NCI-H748 (cell line): ENCODE measurements around the gene AGTPBP1.

Experiments
- DNase-seq: peaks from one replicate; lab custom pipeline; 2025; ENCODE audit not compliant: unreplicated experiment; lab: John Stamatoyannopoulos, UW

The AGTPBP1 gene

GRCh38 chr9:85541876-85542275 is 199.9 kb downstream of the AGTPBP1 start:
- no peak for DNase-seq

- peak; percentile 24 for DNase-seq
Measured at GRCh38 chr9:85536514-85536913, 205.2 kb downstream of the AGTPBP1 start.

DNA sequence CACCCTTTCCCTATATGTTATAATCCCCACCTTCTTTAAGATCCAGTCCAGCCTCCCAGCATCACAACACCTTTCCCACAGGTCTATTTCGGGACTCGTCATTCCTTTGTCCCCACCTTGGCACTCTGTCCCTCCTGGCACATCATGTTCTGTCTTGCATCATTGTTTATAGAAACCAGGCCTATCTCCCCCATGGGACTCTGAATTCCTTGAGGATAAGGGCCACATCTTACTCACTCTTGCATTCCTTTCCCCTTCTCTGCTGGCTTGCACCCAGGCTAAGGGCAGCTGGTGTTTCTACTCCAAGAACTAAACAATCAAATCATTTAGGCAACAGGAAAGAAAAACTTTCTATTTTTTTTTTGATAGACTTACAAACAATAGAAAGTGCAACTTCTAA is 205.7 kb downstream of the AGTPBP1 start:
- no peak for DNase-seq

- no peak for DNase-seq
Measured at GRCh38 chr9:85534340-85534739, 207.4 kb downstream of the AGTPBP1 start.

- DNase-seq = no peak
Measured at GRCh38 chr9:85533538-85533937, 208.2 kb downstream of the AGTPBP1 start.

DNA sequence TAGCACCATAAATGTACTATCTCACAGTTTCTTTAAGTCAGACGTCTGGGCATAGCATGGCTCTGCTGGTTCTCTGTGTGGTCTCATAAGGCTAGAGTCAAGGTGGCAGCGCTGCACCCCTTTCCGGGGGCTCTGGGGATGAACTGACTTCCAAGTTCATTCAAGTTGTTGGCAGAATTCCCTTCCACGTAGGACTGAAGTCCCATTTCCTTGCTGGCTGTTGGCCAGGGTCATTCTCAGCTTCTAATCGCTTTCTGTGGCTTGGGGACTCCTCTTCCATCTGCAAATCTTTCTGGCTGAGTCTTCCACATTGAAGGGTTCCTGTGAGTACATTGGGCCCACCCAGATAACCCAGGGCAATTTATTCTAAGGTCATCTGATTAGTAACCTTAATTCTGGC is 211.0 kb downstream of the AGTPBP1 start:
- no peak for DNase-seq

- no peak for DNase-seq
Measured at GRCh38 chr9:85528607-85529006, 213.1 kb downstream of the AGTPBP1 start.

DNA sequence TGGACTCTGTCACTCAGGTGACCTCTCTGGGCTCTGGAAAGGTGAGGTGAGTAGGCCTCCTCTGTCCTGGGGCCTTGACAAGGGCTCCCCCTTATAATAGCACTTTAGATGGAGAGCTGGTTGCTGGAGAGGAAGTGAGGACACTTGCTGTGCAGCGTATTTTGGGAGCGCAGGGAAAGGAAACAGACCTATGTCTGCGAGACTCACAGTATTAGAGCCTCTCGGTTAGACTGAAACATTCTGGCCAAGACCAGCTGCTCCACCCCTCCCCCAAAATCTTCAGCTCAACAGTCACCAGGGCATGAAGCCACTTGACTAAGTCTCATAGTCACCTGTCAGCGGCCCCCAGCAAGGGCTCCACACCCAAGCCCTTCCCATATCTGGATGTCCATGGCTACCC is 213.6 kb downstream of the AGTPBP1 start:
- no peak for DNase-seq

GRCh38 chr9:85527331-85528020 is 214.3 kb downstream of the AGTPBP1 start:
- DNase-seq = no peak

DNA sequence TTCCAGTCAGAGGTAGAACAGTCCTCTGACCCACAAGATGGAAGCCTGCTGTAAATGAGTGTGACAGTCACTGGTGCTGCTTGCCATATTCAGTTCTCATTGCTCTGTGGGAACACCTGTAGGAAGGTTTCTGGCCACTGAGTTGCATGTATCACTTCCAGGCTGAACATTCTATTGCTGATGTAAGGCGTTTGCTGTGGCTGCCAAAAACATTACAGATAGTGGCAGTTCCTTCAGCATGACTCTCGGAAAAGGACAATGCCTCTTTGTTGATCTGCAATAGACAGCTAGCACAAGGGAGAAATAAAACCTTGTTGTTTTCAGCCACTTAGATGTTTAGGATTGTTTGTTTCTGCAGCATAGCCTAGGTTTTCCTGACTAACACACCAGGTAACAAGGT is 217.2 kb downstream of the AGTPBP1 start:
- DNase-seq = no peak

DNA sequence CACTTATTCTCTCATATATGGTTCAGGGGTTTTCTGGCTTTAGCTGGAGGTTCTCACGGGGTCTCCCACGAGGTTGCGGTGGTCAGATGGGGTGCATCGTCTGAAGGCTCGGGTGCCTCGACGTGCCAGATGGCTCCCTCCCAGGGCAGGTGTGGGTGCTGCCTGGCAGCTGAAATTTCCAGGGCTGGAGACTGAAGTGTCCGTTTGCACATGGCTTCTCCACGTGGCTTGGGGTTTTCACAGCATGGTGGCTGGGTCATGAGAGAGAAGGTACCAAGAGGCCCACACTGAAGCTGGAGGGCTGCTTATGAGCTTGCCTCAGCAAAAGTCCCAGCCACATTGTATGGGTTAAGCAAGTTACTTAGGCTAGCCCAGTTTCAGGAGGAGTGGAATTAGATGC is 218.6 kb downstream of the AGTPBP1 start:
- peak; percentile 18 for DNase-seq

GRCh38 chr9:85522459-85523092 is 219.2 kb downstream of the AGTPBP1 start:
- peak; percentile 77 for DNase-seq

DNA sequence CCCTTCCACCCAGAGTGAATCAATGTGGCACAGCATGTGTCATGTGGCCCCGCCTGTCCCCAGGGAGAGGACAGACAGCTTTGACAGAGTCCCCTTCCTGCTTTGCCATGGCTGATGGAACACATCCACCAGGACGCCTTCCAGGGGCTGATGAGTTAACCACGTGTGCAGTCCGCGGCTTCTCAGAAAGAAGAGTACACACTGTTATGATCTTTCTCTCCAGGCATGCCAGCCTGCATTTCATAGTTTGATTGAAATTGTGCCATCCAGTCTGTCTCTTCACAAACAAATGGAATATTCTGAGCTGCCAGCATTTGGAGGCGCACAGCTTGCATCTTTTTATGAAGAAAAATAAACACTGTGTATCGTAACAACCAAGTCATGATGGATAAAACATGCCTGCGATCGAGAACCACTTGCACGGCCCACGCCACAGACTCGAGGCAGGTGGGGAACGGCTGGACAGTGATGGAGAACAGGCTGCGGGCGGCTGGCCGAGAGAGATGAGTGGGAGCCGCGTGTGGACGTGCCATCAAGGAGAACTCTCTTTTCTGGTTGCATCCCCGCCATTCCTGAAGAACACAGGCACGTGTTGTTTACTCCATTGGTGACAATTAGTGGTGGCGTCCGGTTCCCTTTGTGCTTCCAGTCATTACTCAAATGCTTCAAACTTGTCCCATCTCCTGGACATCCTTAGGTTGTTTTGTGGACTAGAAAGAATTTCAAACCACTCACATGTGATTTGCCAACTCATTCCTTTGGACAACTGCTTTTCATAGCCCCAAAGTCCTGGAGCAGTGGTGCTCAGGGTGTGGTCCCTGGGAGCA is 220.2 kb downstream of the AGTPBP1 start:
- DNase-seq = peak; percentile 39

DNA sequence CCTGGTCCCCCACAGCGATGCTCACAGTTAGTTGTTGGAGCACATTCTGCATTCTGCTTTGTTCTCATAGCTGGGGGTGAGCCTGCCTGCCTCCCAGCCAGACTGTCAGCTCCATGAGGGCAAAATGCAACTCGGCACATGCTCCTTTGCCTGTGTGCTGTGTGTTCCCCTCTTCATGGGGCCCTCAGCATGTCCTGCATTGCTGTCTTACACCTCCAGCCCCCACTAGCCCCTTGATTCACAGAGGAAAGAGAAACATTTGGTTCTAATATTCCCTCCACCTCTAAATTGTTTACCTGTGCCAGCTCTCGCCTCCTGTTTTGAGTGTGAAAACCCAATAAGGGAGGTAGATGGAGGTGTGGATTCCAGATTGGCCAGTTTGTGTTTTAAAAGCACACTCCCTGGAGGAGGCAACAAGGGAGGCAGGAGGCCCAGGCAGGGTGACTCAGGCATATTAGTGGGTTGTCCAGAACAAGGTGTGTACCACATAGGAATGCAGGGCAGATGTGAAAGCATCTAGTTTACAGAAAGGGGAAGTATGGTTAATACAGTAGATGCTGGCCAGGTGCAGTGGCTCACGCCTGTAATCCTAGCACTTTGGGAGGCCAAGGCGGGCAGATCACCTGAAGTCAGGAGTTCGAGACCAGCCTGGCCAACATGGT is 224.6 kb downstream of the AGTPBP1 start:
- no peak for DNase-seq

DNA sequence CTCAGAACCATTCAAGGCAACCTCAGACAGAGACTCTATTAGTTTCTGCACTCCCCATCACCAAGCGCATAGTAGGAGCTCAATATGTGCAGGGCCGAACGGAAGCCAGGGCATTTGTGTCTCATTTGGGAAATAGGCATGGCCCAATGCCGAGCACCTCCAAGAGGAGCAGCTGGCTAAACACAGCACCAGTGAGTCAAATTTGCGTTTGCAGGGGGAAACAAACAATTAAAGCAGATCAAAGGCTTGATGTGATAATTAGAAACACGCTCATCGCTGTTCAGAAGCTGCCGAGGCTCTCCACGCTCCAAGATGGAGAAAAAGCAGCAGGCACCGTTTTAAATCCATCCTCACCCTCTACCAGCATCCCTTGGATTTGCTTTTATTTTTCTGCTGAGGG is 225.3 kb downstream of the AGTPBP1 start:
- DNase-seq = peak; percentile 77

DNA sequence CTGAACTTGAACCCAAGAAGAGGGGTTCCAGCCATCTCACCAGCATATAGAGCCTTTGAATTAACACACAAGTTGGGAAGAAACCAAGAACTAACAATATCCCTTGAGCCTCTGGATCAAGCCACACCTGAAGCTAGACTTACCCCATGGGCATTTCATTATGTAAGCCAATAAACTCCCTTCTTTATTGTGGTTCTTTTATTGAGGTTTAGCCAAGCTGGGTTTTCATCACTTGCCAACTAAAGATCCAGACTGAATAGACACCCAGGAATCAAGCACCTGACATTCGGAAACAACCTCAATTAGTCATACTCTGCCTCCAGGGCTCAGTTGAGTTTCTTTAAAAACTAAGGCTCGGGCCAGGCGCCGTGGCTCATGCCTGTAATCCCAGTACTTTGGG is 226.7 kb downstream of the AGTPBP1 start:
- DNase-seq = no peak

GRCh38 chr9:85514256-85514655 is 227.5 kb downstream of the AGTPBP1 start:
- DNase-seq = no peak

- no peak for DNase-seq
Measured at GRCh38 chr9:85511746-85512145, 230.0 kb downstream of the AGTPBP1 start.

DNA sequence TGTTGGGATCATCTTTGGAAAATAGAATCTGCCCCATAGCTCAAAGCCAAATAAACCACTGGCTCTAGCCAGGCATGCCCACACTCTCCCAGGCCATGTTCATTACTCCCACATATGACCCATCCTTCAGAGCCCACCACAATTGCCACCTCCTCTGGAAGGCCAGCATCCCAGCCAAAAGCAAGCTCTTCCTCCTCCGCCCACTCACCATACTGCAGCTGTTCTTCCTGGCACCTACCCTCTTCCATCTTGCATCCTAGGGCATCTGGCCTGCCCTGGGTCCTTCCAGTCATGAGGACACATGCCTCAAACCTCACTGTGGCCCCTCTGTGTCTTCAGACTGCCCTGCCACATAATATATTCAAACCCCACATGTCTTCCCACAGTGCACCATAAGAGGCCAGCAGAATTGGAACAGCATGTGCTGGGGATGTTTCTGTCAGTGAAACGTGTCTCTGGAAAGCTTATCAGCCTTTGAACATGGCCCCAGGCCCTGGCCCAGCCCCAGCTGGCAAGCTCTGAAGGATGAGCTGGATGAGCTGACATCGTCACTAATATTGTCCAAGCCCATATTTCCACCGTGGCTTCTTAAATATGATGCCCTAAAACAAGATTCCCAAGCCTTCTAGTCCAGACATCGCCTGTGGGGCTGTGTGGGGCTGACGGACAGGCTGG is 230.8 kb downstream of the AGTPBP1 start:
- no peak for DNase-seq

DNA sequence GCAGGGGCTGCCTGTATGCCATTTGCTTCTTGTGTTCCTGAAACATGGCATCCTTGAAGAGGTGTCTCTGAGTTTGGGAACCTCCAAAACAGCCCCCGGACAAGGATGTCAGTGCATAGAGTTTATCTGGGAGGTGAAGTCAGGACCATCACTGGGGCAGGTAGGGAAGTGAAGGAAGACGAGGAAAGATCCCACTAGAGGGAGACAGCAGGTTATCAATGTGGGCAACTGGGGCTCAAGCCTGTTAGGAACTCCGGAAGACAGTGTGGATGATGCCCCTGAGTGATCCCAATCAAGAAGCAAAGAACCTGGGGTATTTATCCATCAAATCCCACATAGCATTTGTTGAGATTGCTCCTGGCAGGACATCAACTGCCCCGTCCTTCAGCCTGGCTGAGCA is 233.1 kb downstream of the AGTPBP1 start:
- DNase-seq = peak; percentile 25

DNA sequence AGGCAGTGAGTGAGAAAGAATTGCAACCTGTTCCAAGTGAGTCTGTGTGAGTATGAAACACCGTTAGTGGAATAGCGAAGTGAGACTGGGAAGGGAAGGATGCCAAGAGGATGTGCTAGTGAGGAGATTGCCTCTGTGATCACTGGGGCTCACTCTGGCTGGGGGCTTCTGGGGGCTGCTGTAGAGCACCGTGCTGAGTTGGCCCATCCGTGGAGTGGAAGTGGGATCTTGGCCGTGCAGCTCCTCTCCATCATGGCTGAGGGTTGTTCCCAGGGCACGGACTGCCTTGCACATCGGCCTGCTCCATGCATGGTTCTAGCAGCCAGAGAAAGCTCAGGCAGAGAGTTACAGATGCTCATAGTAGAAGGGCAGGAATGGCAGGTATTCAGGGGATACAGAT is 236.1 kb downstream of the AGTPBP1 start:
- no peak for DNase-seq
